B cell (primary cell): ENCODE results near the gene ZNF598.

Source experiments
- CTCF ChIP-seq: fragments of 200-600 bp; IDR thresholded peaks from one replicate; pipeline ENCODE4 v1.8.0; 2022; ENCODE audit warnings: antibody characterized with exemption, mild to moderate bottlenecking
- EZH2 ChIP-seq: IDR thresholded peaks from 2 replicates; pipeline ENCODE4 v1.6.1; 2012; ENCODE audit warnings: borderline replicate concordance, low read depth, mild to moderate bottlenecking, moderate library complexity, low read length; ENCODE audit not compliant: insufficient read depth, poor library complexity, severe bottlenecking

GRCh38 chr16:2029350-2029749 lies 19.7 kb upstream of the ZNF598 start:
- TF ChIP-seq EZH2 (no peak), CTCF (no peak)
